HG02610 (cell line): ENCODE measurements around the gene TMTC2.

Experiments used
- ATAC-seq: cut with Tn5 transposase; IDR thresholded peaks from one replicate; pipeline ENCODE4 v1.9.1; 2021; ENCODE audit warnings: mild to moderate bottlenecking, moderate library complexity; ENCODE audit not compliant: unreplicated experiment

Gene TMTC2

DNA sequence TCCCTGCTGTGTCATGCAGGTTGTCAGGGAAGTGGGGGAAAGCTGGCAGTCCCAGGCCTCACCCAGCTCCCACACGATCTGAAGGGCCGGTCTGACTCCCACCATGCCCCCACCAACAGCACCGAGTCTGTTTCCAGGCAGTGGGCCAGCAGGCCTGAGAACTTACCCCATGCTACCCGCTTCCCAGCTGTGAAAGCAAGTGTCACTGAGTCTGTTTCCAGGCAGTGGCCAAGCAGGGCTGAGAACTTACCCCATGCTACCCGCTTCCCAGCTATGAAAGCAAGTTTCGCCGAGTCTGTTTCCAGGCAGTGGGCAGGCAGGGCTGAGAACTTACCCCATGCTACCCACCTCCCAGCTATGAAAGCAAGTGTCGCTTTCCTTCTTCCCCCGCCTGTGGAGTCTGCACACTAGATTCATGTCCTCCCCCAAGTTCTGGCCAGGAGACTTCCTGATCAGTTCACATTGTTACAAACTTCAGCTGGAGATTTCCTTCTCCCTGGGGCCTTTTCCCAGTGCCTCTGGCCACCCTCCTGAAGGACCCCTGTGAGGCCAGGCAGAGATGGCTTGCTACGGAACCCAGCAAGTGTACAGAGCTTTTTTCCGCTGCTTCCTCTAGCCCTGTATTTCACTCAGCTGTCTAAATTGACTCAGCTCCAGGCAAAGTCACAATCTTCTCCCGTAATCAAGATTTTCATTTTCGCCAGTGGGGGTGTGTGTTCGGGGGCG is 435.4 kb downstream of the TMTC2 start:
- ATAC-seq: no peak

DNA sequence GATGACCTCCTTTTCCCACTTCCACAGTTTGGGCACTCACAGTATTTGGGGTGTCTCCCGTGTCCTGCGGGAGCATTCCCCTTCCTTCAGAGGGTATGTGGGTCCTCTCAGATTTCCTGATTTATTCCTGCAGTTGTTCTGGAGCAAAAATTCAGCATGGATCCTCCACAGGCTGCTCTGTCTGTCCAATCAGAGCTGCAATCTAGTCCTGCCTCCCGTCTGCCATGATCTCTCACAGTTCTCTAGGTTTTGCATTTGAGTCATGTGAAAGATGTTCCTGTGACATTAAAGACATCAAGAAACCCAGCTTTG is 435.9 kb downstream of the TMTC2 start:
- ATAC-seq: no peak

DNA sequence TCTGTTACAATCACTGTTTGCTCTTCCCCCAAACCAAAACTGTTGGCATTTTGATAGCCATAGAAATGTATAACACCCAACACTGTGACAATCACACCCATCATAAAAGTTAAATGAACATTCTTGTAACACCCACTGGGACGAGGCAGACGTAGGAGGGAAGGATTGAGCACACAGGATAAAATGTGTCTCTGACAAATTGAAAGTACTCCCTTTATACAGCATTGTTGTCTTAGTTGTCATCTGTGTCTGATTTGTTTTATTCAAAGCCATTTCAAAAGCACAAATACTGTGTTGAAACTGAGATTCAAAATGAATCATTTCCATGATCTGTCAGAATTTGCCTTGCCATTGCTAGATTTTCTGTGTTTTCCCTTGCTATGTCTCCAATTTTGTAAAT is 436.3 kb downstream of the TMTC2 start:
- ATAC-seq: no peak

DNA sequence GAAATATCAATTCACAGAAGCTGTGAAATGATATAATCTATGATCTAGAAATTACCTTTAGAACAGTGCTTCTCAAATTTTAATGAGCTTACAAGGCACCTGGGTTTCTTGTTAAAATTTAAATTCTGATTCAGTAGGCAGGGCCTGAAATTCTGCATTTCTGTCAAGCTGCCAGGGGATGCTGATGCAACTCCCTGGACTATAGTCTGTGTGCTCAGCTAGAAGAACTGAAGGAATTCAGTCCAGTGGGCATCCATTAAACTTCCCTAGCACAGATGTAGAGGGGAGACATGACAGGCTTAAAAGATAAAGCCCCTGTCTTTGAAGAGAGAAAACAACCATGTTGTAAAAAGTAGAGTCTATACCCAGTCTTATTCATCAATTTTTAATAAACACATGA is 441.8 kb downstream of the TMTC2 start:
- ATAC-seq: no peak

DNA sequence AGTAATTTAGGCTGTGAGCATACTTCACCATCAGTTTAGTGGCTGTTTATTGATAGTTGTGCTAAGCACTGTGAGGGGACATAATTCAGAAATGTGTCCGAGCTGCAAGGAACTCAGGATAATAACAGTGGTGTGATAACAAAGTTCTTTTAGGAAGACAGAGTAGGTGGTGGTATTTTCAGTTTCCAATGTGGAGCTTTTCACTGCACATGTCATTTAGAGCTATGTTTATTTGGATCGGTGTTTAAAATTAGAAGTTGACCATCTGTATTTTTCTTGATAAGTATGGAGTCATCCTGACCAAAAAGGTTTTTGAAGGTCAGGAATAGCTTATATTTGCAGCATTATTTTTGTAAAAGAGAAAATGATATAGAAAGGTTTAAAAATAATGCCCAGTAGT is 443.5 kb downstream of the TMTC2 start:
- no peak for ATAC-seq

DNA sequence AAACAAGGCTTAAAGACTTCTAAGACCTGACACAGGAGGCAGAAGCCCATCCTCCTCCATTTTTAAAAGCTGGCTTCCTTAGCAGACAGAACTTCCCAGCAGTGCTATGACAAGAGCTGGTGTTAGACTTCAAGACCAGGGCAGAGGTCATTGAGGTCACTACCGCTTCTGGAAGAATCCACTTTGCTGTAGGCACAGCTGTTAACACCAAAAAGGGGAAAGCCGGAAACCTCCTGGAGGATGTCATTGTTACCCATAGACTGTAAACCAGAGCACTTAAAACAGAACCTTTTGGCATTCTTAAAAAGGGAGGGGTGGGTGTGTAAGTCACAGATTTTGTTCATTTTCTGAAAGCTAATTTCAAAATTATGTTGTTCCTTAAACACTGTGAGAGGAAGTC is 445.7 kb downstream of the TMTC2 start:
- no peak for ATAC-seq

DNA sequence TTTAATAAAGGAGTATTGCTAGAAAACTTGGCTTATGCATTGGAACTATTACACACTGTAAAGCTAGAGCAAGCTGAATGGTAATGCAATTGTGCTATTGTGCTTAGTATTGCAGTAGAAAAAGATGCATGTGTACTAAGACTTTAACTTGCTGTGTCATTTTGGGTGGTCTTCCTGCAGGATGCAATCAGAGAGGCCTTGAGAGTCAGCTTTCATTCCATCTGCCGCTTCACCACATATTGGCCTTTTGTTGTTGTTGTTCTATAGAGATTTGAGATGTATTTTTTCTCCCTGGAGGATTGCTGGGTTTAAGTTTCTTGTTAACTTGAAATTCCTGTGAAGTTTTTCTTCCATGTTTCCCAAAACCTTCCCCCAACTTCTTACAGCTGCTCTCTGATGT is 449.7 kb downstream of the TMTC2 start:
- no peak for ATAC-seq

DNA sequence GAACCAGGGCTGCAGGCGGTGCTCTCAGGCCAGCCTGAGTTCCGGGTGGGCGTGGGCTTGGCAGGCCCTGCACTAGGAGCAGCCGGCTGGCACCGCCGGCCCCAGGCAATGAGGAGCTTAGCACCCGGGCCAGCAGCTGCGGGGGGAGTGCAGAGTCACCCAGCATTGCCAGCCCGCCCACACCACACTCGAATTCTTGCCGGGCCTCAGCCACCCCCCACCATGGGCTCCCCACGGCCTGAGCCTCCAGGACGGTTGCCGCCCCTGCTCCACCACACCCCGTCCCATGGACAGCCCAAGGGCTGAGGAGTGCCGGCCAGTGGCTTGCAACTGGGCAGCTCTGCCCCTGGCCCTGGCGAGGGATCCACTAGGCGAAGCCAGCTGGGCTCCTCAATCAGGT is 453.4 kb downstream of the TMTC2 start:
- ATAC-seq: no peak

DNA sequence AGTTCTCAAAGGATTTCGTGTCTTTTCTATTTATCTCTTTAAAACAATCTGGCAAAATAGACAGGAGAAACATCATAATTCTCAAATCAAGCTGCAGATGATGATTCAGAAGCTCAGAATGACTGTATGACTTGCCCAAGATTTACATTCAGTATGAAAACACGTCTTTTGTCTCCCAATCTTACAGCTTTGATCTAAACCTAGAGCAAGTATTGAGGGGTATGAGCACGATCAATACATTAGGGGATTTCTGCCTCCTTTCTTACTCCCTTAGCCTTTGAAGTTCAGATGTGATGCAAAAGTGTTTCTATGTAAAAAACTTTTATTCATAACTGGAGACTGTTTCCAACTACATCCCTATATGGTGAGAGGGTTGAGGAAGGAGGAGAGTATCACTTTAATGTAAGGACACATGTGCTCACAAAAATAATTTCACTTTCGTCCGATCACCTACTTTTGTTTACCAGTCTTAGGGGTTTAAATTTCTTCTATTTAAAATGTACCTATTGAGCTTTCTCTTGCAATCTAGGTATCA is 454.8 kb downstream of the TMTC2 start:
- no peak for ATAC-seq

DNA sequence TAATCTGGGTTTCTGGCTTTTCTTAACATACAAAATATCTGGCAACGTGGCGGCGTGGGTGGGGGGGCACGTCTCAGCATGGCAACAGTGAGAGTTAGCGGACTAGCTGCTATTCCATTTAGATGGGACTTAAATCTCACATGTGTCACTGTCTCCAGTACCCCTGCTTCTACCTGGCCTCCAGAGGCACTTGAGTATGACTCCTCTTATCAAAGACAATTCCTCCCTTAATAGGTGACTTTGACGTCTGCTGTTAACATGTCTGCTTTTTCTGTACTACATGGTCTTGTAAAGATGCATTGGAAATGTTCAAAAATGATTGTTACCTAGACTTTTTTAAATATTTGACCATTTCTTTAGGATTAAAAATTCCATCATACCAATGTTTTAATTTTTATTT is 456.2 kb downstream of the TMTC2 start:
- ATAC-seq: no peak

DNA sequence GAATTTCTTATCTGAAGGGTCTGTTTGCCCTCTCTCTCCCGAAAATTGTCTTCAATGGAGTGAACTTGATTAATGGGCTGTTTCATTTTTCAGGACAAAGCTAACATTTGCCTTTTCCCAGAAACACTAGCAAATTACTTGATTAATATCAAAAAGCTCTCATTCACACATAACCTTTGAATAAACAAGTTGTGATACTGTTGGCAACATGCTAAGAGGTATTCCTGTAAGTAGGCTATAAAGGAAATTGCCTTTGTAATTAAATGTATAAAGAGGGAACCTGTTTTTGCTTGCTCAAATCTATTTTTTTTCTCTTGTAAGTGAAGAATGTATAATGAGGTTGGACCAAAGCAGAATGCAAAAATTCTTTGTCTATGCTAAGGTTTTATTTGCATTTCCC is 457.2 kb downstream of the TMTC2 start:
- no peak for ATAC-seq

DNA sequence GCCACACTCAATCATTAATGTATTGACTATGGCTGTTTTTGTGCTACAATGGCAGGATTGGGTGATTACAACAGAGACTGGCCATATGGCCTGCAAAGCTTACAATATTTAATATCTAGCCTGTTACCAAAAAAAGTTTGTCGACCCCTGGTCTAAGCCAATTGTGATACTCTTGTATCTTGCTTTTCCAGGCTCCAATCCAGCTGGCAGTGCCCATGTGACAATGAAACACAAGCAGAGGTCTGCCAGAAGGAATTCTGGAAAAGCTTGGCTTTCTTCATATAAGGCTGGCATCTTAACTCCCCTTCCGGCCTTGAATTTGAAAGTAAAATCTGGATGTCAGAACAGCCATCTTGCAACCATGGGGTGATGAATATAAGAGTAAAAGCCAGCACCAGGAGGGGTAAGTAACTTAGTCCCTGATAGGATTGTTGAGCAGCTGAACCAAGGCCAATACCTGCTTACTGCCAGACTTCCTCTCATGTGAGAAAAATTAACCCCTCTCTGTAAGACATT is 458.7 kb downstream of the TMTC2 start:
- no peak for ATAC-seq

DNA sequence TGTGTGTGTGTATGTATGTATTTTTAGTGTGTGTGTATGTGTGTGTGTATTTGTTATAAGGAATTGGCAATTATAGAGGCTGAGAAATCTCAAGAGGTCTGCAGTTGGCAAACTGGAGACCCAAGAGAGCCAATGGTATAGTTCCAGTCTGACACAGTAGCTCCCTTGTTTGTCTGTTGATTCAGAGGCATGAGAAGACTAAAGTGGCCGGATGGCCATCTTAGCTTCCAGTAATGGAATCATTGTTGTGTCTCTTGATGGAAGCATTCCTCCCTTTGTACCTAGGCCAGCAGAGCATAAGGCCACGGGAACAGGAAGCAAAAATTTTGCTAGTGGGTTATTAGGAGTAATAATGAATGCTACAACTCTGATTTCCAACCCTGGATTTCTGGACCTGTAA is 460.6 kb downstream of the TMTC2 start:
- no peak for ATAC-seq

DNA sequence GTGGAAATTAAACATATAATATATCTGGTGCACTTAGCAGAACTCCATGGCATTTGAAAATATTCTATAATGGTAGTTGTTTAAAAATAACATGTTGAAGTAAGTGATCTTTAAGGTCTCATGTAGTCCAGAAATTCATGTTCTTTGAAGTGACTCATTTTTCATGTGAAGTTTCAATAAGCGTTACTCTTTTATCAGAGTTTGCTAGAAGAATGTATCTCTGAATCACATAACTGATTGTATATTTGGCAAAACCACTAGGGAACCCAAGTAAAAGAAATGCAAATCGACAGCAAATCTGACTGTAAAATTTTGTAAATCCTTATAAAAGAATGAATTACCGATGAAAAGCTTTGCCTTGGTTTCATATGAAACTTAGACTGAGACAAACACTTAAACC is 463.3 kb downstream of the TMTC2 start:
- no peak for ATAC-seq

DNA sequence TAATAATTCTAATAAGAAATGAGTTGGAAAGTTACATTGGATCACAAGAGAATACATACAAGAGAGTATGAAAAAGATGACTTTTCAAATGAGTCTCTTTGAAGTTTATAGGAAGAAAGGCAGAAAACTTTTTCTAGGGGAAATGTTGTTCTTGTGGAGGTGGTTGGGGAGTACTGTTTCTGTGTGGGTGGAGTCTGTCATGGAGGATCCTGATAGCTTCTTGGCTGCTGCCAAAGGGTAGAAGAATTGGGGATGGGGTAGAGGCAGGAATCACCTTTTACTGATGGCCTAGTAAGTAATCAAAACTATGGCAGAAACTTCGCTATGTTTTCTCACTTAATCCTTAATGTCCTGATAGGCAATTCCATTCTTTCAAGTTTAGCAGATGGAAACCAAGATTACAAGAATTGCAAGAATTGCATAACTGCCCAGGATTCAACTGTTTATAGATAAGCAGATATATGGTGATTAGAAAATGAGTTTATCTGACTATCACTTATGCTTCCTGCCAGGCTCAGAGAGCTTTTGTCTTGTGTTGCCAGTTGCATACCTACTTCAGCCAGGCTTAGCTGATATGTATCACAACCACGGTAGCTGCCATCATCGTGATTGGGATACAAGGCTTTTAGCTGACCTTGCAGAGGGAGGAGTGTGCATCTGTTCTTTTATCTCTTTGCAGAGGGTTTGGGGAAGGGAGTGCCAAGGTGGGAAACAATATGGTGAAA is 463.9 kb downstream of the TMTC2 start:
- ATAC-seq: no peak

DNA sequence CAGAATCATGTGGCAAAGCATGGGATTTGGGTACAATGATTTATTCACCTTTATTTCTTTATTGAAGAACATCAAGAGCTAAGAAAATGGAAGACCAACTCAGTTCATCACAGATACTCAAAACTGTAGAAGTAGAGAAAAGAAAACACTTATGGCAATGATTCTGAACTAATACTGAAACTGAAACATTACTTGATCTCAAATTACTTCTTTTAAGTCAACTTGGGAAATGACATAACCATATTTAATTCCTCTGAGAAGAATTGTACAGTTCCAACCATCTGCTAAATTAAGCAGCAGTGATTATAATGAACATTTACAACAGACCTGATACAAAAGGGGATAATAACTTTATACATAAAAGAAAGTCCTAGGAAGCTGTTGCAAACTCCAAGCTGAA is 466.5 kb downstream of the TMTC2 start:
- ATAC-seq: no peak

DNA sequence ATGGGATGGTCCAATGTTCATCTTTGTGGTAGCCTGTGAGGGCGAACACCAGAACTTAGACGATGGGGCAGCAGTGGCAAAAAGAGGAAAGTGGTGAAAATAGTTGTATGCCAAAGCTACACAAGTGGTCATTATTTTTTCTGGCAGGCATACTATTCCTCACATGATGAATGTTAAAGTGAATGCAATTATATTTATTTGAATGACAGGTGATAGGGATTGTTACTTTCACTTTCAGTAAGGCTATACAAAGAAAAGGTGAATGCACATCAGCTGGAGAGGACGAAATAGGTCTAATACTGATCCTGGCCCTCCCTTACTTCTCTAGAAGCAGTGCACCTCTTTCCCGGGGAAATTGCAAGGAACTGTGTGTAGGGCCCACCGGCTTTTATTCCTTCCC is 470.1 kb downstream of the TMTC2 start:
- no peak for ATAC-seq

DNA sequence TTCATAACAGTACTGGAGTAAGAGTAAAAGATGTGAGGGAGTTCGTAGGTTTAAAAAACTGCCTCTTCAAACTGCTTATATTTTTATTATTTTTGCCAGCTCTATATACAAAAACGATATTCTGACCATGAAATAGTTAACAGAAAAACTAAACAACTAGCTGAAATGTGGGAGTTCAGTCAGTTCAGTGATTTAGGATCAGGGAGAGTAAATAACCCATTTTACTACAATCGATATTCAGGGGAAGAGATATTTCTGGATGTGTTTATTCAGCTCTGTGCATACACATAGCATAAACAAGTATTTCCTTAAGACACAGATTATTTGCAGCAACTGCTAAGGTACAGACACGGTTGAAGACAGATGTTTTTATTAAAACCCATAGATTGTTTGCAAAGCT is 470.9 kb downstream of the TMTC2 start:
- ATAC-seq: no peak

DNA sequence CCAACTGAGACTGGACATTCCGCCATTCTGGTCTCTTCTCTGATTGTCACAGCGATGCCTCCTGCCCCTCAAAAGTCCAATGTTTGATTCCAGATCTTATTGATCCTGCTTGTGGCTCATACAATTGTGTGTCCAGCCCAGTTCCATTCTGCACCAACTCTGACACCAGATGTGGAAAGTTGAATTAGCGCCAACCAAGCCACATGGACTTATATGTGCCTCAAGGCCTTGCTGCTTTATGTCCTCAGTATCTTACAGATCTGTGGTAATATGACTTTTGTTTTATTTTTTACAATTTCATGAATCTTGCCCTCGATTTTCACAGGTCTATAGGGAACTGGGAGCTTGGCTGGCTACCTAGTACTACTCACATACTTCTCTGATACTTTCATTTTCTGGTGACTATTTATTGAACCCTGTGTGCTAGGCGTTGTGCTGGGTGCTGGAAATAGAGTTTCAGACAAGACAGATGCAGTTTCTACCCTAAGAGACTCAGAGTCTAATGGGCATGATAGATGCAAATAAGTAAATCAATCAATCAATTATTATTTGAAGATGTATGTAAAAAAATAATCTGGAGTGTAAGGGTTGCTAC is 472.0 kb downstream of the TMTC2 start:
- no peak for ATAC-seq

DNA sequence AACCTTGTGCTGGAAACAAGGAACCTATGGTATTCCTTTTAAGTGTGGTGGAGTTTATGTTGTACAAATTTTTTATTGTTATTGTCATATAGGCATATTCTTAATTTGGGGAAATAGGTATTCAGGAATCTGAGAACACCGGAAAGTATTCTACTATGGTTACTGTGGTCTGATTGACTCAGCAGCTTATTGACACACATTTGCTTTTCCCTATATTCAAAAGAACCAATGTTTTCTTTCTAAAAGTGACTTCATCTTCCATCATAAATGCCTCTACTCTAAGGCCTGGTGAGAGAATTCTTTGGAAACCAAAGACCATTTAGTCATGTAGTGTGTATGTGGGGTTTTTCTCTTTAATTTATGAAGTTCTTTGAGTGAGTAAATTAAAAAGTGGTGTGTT is 474.8 kb downstream of the TMTC2 start:
- ATAC-seq: no peak

DNA sequence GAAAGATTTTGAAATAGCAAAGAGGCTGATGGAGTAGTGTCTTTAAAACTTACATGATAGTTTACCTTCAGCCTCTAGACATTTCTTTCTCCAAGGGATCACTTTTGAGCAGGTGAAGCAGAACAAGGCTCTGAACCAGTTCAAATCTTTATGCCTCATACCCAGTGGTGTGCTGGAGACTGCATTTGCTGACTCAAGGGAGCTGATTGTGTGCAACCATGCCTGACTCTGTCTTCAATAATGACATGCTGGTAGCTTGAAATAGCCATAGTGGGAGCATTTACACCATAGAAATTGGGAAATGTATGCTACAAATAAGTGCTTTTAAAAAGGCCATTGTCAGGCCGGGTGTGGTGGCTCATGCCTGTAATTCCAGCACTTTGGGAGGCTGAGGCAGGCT is 482.0 kb downstream of the TMTC2 start:
- no peak for ATAC-seq

DNA sequence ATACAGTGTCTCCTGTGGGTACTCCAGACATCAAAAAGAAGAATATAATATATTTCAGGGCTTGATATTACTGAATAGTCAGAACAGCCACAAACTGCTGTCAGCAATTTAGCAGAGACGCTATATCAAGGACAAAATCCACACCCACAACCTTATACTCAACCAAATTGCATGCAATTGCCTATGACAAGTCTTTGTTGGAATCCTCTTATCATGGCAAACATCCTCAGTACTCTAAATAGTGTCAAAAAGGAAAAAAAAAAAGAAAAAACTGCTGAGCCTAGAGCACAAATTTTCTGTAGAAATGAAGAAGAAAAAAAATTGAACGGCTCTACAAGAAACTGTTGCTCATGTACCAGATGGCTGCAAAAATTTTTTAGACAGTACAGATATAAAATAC is 485.7 kb downstream of the TMTC2 start:
- ATAC-seq: no peak
